Immature natural killer cell (primary cell): ENCODE measurements around the gene PRPF18. TPM values are rescaled to one million over a fixed set of nuclear protein-coding genes. Genes with fewer than 3 reads are reported as not detected.

Experiments used
- DNase-seq, 3 donors: peaks; one replicate each; pipeline ENCODE4 v3.0.0; 2022; ENCODE audit warnings: mixed read lengths in 1 of 3
- H3K27ac Mint-ChIP-seq, 6 donors: one replicate each; pipeline ENCODE4 v1.8.0; 2020; ENCODE audit warnings: mixed read lengths in 6 of 6, mild to moderate bottlenecking in 5 of 6, inconsistent platforms in 4 of 6, moderate library complexity in 3 of 6
- H3K27me3 Mint-ChIP-seq, 3 donors: one replicate each; pipeline ENCODE4 v1.8.0; 2020 to 2021; ENCODE audit warnings: low read depth in 3 of 3, mild to moderate bottlenecking in 3 of 3, mixed read lengths in 3 of 3, moderate library complexity in 3 of 3, inconsistent platforms in 1 of 3
- H3K36me3 Mint-ChIP-seq, 3 donors: one replicate each; pipeline ENCODE4 v1.8.0; 2020; ENCODE audit warnings: mixed read lengths in 3 of 3, inconsistent platforms in 2 of 3, mild to moderate bottlenecking in 2 of 3
- H3K4me1 Mint-ChIP-seq, 2 donors: one replicate each; pipeline ENCODE4 v1.8.0; 2020; ENCODE audit warnings: inconsistent platforms in 2 of 2, mild to moderate bottlenecking in 2 of 2, mixed read lengths in 2 of 2, moderate library complexity in 1 of 2
- H3K4me3 Mint-ChIP-seq, 5 donors: one replicate each; pipeline ENCODE4 v1.8.0; 2020; ENCODE audit warnings: mild to moderate bottlenecking in 5 of 5, mixed read lengths in 5 of 5, inconsistent platforms in 3 of 5, moderate library complexity in 3 of 5
- H3K9me3 Mint-ChIP-seq, 6 donors: one replicate each; pipeline ENCODE4 v1.8.0; 2020; ENCODE audit warnings: mild to moderate bottlenecking in 6 of 6, mixed read lengths in 6 of 6, inconsistent platforms in 4 of 6, moderate library complexity in 3 of 6
- polyA plus RNA-seq, 3 donors: library from polyadenylated mRNA; unstranded; fragments of 300-500 nt; fragmentation: Illumina TruSeq; gene quantifications; one replicate each; pipeline ENCODE4 v1.2.3, GENCODE V29; 2021

The PRPF18 gene
- polyA plus RNA-seq, 3 donors from 2014 or later = 48.5 to 60.8 (median 50.1) TPM

- Mint-ChIP-seq H3K9me3 (no peaks in the 10 kb centered on the region), H3K36me3 (peaks cover 0 to 4% (median 3%) of the 10 kb centered on the region in 3 donors), H3K4me1 (peaks cover 22 to 26% of the 10 kb centered on the region in 2 donors), H3K27ac (no peak overlapping the region), H3K27me3 (peaks cover 3 to 8% (median 5%) of the 10 kb centered on the region in 3 donors), H3K4me3 (no peak overlapping the region)
- DNase-seq = no peak
Measured at GRCh38 chr10:13656337-13657100, 69.8 kb downstream of the PRPF18 start.

- Mint-ChIP-seq H3K4me3 (no peak overlapping the region), H3K27me3 (peaks cover 3 to 9% (median 5%) of the 10 kb centered on the region in 3 donors), H3K36me3 (peaks cover 0 to 6% (median 0%) of the 10 kb centered on the region in 3 donors), H3K9me3 (no peaks in the 10 kb centered on the region), H3K27ac (no peak overlapping the region), H3K4me1 (peaks cover 22 to 26% of the 10 kb centered on the region in 2 donors)
- DNase-seq = no peak
Measured at GRCh38 chr10:13657101-13657680, 70.4 kb downstream of the PRPF18 start.

GRCh38 chr10:13658264-13658663 lies 71.5 kb downstream of the PRPF18 start:
- Mint-ChIP-seq H3K27me3 (peaks cover 3 to 9% (median 5%) of the 10 kb centered on the region in 3 donors), H3K36me3 (peaks cover 0 to 6% (median 0%) of the 10 kb centered on the region in 3 donors), H3K9me3 (no peaks in the 10 kb centered on the region), H3K27ac (no peak overlapping the region), H3K4me1 (peaks cover 22 to 26% of the 10 kb centered on the region in 2 donors), H3K4me3 (peak overlapping the region in 4 of 5 donors; percentile 17 to 48 (median 32))
- no peak for DNase-seq

- no peak for DNase-seq
- peaks cover 22 to 26% of the 10 kb centered on the region in 2 donors for H3K4me1 Mint-ChIP-seq
- peak overlapping the region in 3 of 5 donors; percentile 22 to 56 (median 38) for H3K4me3 Mint-ChIP-seq
- peaks cover 4 to 9% (median 5%) of the 10 kb centered on the region in 3 donors for H3K27me3 Mint-ChIP-seq
- H3K36me3 Mint-ChIP-seq = peaks cover 0 to 6% (median 0%) of the 10 kb centered on the region in 3 donors
- no peaks in the 10 kb centered on the region for H3K9me3 Mint-ChIP-seq
- no peak overlapping the region for H3K27ac Mint-ChIP-seq
Measured at GRCh38 chr10:13658871-13659685, 72.3 kb downstream of the PRPF18 start.

- Mint-ChIP-seq H3K4me3 (peak overlapping the region in 4 of 5 donors; percentile 33 to 60 (median 54)), H3K27ac (no peak overlapping the region), H3K36me3 (peaks cover 0 to 6% (median 0%) of the 10 kb centered on the region in 3 donors), H3K27me3 (peaks cover 4 to 9% (median 5%) of the 10 kb centered on the region in 3 donors), H3K9me3 (no peaks in the 10 kb centered on the region), H3K4me1 (peaks cover 22 to 26% of the 10 kb centered on the region in 2 donors)
- peak; percentile 31 to 40 (median 34) for DNase-seq
Measured at GRCh38 chr10:13659887-13660550, 73.3 kb downstream of the PRPF18 start.

- Mint-ChIP-seq H3K4me1 (peaks cover 22 to 26% of the 10 kb centered on the region in 2 donors), H3K9me3 (no peaks in the 10 kb centered on the region), H3K4me3 (no peak overlapping the region), H3K36me3 (peaks cover 0 to 6% (median 0%) of the 10 kb centered on the region in 3 donors), H3K27ac (no peak overlapping the region), H3K27me3 (peaks cover 4 to 14% (median 5%) of the 10 kb centered on the region in 3 donors)
- DNase-seq = no peak
Measured at GRCh38 chr10:13660551-13660920, 73.8 kb downstream of the PRPF18 start.

- peaks cover 0 to 3% (median 0%) of the 10 kb centered on the region in 3 donors for H3K36me3 Mint-ChIP-seq
- H3K27me3 Mint-ChIP-seq = peaks cover 4 to 14% (median 5%) of the 10 kb centered on the region in 3 donors
- peaks cover 22 to 26% of the 10 kb centered on the region in 2 donors for H3K4me1 Mint-ChIP-seq
- H3K9me3 Mint-ChIP-seq = no peaks in the 10 kb centered on the region
- no peak overlapping the region for H3K4me3 Mint-ChIP-seq
- no peak for DNase-seq
- no peak overlapping the region for H3K27ac Mint-ChIP-seq
Measured at GRCh38 chr10:13661256-13661655, 74.5 kb downstream of the PRPF18 start.

GRCh38 chr10:13665516-13666262 lies 78.9 kb downstream of the PRPF18 start:
- no peak overlapping the region for H3K27ac Mint-ChIP-seq
- H3K4me1 Mint-ChIP-seq = no peaks in the 10 kb centered on the region
- no peak overlapping the region for H3K4me3 Mint-ChIP-seq
- H3K9me3 Mint-ChIP-seq = no peaks in the 10 kb centered on the region
- peaks cover 2 to 8% (median 4%) of the 10 kb centered on the region in 3 donors for H3K27me3 Mint-ChIP-seq
- no peak for DNase-seq
- H3K36me3 Mint-ChIP-seq = peaks cover 0 to 11% (median 3%) of the 10 kb centered on the region in 3 donors

DNA sequence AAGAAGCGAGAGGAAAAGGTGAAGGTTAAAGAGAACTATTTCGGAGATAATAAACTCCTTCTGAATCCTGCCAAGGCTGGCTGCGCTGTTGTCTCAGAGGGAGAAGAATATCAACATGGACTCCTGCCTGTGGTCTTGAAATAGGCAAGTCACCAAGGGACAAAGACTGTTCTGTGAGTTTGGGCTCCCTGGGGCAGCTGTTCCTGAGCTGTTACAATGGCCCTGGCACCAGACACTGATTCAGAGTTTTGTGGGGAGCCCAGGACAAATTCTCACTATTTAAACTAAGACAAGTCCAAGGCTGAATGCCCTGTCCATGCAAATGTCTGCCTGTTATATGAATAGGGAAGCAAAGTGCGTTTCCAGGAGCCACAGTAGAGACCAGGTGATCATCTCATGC lies 81.4 kb downstream of the PRPF18 start:
- no peak overlapping the region for H3K4me3 Mint-ChIP-seq
- H3K27ac Mint-ChIP-seq = no peak overlapping the region
- H3K9me3 Mint-ChIP-seq = no peaks in the 10 kb centered on the region
- H3K36me3 Mint-ChIP-seq = peaks cover 0 to 8% (median 3%) of the 10 kb centered on the region in 3 donors
- H3K27me3 Mint-ChIP-seq = peaks cover 0 to 5% (median 1%) of the 10 kb centered on the region in 3 donors
- DNase-seq = no peak
- H3K4me1 Mint-ChIP-seq = no peaks in the 10 kb centered on the region

- H3K27me3 Mint-ChIP-seq = peaks cover 0 to 5% (median 0%) of the 10 kb centered on the region in 3 donors
- H3K9me3 Mint-ChIP-seq = no peaks in the 10 kb centered on the region
- H3K4me1 Mint-ChIP-seq = no peaks in the 10 kb centered on the region
- H3K27ac Mint-ChIP-seq = no peak overlapping the region
- peaks cover 0 to 8% (median 3%) of the 10 kb centered on the region in 3 donors for H3K36me3 Mint-ChIP-seq
- H3K4me3 Mint-ChIP-seq = no peak overlapping the region
- no peak for DNase-seq
Measured at GRCh38 chr10:13669182-13669855, 82.6 kb downstream of the PRPF18 start.

GRCh38 chr10:13669901-13670300 lies 83.1 kb downstream of the PRPF18 start:
- Mint-ChIP-seq H3K4me3 (no peak overlapping the region), H3K27ac (no peak overlapping the region)

DNA sequence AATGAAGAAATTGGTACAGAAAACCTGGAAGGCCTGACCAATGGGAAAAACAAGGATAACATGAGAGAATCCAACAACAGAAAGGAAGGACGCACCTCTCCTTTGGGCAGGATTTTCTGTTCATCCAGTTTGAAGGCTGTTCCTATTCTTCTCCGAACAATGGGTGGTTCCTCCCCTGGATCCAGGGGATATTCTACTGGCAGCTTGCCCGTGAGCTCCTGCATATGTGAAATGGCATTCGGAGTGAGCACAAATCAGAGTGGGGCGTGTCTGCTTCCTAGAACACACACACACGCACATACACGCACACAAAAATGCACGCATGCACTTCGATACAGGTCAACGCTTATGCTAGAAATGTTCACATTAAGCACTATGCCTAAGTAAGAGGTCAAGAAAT lies 83.5 kb downstream of the PRPF18 start:
- H3K36me3 Mint-ChIP-seq = peaks cover 0 to 8% (median 3%) of the 10 kb centered on the region in 3 donors
- no peak overlapping the region for H3K27ac Mint-ChIP-seq
- H3K4me3 Mint-ChIP-seq = no peak overlapping the region
- no peaks in the 10 kb centered on the region for H3K9me3 Mint-ChIP-seq
- peaks cover 0 to 2% (median 0%) of the 10 kb centered on the region in 3 donors for H3K27me3 Mint-ChIP-seq
- H3K4me1 Mint-ChIP-seq = no peaks in the 10 kb centered on the region
- DNase-seq = no peak

More at GRCh38 chr10:13669901-13670300, 83.1 kb downstream of the PRPF18 start:
- no peak for DNase-seq
- no peaks in the 10 kb centered on the region for H3K4me1 Mint-ChIP-seq
- H3K27me3 Mint-ChIP-seq = peaks cover 0 to 5% (median 0%) of the 10 kb centered on the region in 3 donors
- peaks cover 0 to 8% (median 3%) of the 10 kb centered on the region in 3 donors for H3K36me3 Mint-ChIP-seq
- H3K9me3 Mint-ChIP-seq = no peaks in the 10 kb centered on the region
